ENCODE results near the gene PRKAR1A. TPM values are rescaled to one million over a fixed set of nuclear protein-coding genes. Genes with fewer than 3 reads are reported as not detected.

PRKAR1A gene
- total and polyA plus RNA-seq, 2 experiments from 2014 or later, result 301 to 473 TPM

DNA sequence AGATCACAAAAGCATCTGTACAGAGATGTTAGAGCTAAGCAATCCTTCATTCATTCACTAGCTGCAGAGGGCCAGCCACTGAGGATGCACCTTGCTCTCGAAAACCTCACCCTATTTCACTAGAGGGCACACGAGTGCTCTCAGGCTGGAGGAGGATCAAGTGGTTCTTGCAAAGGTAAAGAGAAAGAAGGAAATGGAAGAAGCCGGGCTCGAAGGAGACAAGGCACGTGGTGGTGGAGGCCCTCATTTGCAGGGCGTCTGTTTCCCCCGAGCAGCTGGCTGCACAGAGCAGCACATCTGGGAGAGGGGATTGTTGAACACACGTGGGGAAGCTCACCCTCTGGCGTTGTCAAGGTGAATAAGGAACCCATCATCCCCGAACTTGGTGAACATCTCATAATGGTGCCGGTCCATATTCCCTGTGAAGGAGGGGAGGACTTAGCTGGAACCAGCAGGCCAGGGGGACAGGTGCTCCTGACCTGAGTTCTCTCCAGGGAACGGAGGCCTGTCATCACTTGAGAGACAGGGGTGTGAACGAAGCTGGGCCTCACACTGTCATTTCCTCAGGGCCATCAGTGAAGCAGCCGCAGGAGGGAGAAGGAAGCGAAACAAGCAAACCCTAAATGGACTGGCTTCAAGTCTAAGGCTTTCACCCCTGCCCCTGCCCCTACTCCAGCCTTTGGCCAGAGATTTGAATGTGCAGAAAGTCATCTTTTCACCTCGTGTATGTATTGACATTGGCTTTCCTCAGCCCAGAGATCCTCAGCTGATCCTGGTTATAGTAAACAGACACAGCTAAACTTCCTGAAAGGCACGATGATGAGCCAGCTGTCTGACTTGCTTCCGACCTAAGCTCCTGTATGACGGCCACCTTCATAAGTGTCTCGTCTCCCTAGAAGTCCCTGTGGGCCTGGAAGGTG is 27.6 kb downstream of the PRKAR1A start:
- peak; percentile 24 to 57 for DNase-seq (ENCODE audit: low read depth in 1 of 2, low spot score in 1 of 2)
- H3K4me1 ChIP-seq (ENCODE audit: low read depth), result peaks cover 3% of the 10 kb centered on the region
- no peaks in the 10 kb centered on the region for H3K9me3 ChIP-seq (ENCODE audit: low read depth)
- H3K4me3 ChIP-seq, result no peak overlapping the region
- peak overlapping the region; percentile 77 for H3K27ac ChIP-seq
- no peaks in the 10 kb centered on the region for H3K27me3 ChIP-seq
- H3K36me3 ChIP-seq, result peaks cover 11% of the 10 kb centered on the region
- TF ChIP-seq, protein P1, sequence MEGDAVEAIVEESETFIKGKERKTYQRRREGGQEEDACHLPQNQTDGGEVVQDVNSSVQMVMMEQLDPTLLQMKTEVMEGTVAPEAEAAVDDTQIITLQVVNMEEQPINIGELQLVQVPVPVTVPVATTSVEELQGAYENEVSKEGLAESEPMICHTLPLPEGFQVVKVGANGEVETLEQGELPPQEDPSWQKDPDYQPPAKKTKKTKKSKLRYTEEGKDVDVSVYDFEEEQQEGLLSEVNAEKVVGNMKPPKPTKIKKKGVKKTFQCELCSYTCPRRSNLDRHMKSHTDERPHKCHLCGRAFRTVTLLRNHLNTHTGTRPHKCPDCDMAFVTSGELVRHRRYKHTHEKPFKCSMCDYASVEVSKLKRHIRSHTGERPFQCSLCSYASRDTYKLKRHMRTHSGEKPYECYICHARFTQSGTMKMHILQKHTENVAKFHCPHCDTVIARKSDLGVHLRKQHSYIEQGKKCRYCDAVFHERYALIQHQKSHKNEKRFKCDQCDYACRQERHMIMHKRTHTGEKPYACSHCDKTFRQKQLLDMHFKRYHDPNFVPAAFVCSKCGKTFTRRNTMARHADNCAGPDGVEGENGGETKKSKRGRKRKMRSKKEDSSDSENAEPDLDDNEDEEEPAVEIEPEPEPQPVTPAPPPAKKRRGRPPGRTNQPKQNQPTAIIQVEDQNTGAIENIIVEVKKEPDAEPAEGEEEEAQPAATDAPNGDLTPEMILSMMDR (IDR thresholded peaks at IDR 0.05; ENCODE audit: low read depth, low read length), result peak; percentile 40

DNA sequence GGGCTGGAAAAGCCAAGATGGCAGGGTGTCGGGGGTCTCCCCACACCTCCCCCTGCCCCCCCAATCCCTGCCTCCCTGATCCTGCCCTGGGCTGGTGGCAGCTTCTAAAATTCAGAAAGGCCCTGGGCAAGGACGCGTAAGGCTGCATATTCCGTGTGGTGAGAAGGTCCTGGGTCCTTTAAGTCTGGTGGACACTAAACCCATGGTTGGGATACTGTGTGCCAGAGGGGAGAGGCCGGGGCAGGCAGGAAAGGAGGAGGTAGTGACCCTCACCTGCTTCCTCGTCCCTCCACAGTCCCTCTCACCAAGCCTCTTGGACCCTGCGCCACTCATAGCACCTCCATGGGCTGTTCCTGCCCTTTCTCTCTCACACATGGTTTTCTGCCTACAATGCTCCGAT is 28.8 kb downstream of the PRKAR1A start:
- TF ChIP-seq, protein P1 (IDR thresholded peaks at IDR 0.05; ENCODE audit: low read depth, low read length), result no peak

GRCh38 chr17:68541816-68542215 is 29.6 kb downstream of the PRKAR1A start:
- Histone ChIP-seq H3K27me3 (no peaks in the 10 kb centered on the region), H3K4me3 (no peak overlapping the region), H3K4me1 (ENCODE audit: low read depth) (peaks cover 3% of the 10 kb centered on the region), H3K9me3 (ENCODE audit: low read depth) (no peaks in the 10 kb centered on the region), H3K27ac (no peak overlapping the region), H3K36me3 (peaks cover 6% of the 10 kb centered on the region)
- no peak for DNase-seq (ENCODE audit: low read depth in 1 of 2, low spot score in 1 of 2)
- TF ChIP-seq, protein P1 (IDR thresholded peaks at IDR 0.05; ENCODE audit: low read depth, low read length), result no peak

More for the DNA sequence above, 28.8 kb downstream of the PRKAR1A start:
- peak overlapping the region; percentile 77 for H3K27ac ChIP-seq
- no peak overlapping the region for H3K4me3 ChIP-seq
- H3K9me3 ChIP-seq (ENCODE audit: low read depth), result no peaks in the 10 kb centered on the region
- no peak for DNase-seq (ENCODE audit: low read depth in 1 of 2, low spot score in 1 of 2)
- no peaks in the 10 kb centered on the region for H3K27me3 ChIP-seq
- H3K36me3 ChIP-seq, result peaks cover 6% of the 10 kb centered on the region
- peaks cover 3% of the 10 kb centered on the region for H3K4me1 ChIP-seq (ENCODE audit: low read depth)

DNA sequence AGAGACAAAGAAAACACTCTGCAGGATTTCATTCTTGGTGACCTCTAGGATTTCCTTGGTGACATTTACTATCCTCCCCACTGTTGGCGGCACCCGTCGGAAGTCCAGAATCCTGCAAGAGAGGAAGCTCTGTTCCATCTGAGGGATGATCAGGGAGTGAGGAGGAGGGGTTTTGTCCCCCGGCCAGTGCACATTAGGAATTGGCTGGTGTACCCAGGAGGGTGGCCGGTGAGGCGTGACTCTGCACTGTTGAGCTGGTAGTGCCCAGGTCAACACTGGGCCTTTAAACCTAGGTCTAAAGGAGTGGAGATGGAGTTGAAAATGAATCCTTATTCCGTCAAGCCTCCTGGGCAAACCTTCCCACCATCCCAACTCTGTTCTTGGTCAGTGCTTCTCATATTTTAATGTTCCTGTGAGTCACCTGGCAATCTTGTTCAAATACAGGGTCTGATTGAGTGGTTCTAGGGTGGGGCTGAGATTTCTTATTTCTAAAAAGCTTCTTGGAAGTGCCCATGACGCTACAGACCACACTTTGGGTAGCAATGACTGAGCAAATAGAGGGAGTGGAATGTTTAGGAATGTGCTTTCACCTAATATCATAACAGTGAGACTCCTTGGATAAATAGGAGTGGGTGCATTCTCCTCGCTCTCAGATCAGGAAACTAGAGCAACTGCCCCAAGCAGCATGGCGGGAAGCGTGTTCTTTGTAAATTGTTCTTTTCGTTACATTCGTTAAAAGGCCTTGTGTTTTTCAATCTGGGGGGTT is 30.7 kb downstream of the PRKAR1A start:
- Histone ChIP-seq H3K36me3 (peaks cover 4% of the 10 kb centered on the region), H3K4me3 (no peak overlapping the region), H3K4me1 (ENCODE audit: low read depth) (peaks cover 3% of the 10 kb centered on the region), H3K27me3 (no peaks in the 10 kb centered on the region), H3K27ac (no peak overlapping the region), H3K9me3 (ENCODE audit: low read depth) (no peaks in the 10 kb centered on the region)
- TF ChIP-seq, protein P1 (IDR thresholded peaks at IDR 0.05; ENCODE audit: low read depth, low read length), result no peak
- DNase-seq (ENCODE audit: low read depth in 1 of 2, low spot score in 1 of 2), result no peak

DNA sequence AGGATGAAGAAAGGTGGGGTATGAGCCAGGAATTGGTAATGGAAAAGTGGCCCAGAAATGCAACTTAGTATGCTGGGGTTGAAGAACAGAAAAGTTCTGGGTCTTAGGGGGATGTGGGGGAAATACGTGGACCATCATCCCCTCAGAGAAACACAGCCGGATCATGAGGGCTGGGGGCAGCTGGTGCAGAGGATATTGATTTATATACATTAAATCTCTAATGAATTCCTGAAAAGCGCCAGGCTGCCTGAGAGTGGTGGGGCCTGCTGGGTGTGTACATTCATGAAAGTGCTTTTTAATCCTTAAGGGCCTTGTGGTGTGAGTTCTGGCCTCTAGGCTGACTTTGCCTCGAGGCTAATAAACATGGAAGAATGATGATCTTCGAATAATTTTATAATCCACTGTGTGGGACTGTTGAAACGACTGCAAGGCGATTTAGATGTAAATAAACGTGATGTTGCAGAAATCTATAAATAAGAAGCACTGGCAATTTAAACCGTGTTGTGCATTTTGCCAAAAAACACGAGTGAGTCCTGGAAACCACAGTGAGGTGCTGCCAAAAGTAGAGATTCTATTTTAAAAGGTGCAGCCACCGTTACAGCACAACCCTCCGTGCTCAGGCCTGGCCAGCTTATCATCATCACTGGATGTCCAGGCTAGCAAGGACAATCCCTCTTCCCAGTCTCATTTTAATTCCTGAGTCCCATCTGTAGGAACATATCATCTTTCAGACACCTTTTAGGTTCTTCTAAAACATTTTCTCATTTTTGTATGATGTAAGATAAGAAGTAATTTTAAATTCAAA is 32.1 kb downstream of the PRKAR1A start:
- Histone ChIP-seq H3K27ac (no peak overlapping the region), H3K36me3 (no peaks in the 10 kb centered on the region), H3K27me3 (no peaks in the 10 kb centered on the region), H3K4me1 (ENCODE audit: low read depth) (peaks cover 3% of the 10 kb centered on the region), H3K4me3 (no peak overlapping the region), H3K9me3 (ENCODE audit: low read depth) (no peaks in the 10 kb centered on the region)
- TF ChIP-seq, protein P1 (IDR thresholded peaks at IDR 0.05; ENCODE audit: low read depth, low read length), result no peak
- no peak for DNase-seq (ENCODE audit: low read depth in 1 of 2, low spot score in 1 of 2)

Measured in cardiac muscle cell (in vitro differentiated cells and primary cell).